ELF-1 (cell line): Measurements from ENCODE around the gene HOXD10.

ENCODE experiments used
- DNase-seq: peaks from one replicate; pipeline ENCODE4 v3.0.0-alpha.2; 2016; ENCODE audit warnings: low read depth, low spot score

The HOXD10 gene

GRCh38 chr2:176150584-176151441 is 34.2 kb downstream of the HOXD10 start:
- DNase-seq: no peak

- DNase-seq: peak; percentile 30
These were observed 35.1 kb downstream of the HOXD10 start, which contains the start of gene HOXD4 for GRCh38 chr2:176151442-176152287. HOXD4 (plus strand) TSS chr2:176151550; CDS start chr2:176151634, 84 bp downstream.

- DNase-seq: no peak
These were observed 36.0 kb downstream of the HOXD10 start for GRCh38 chr2:176152350-176153181.

- no peak for DNase-seq
These were observed 38.1 kb downstream of the HOXD10 start for GRCh38 chr2:176154576-176155252.

- DNase-seq: no peak
These were observed 38.9 kb downstream of the HOXD10 start for GRCh38 chr2:176155356-176156044.

- no peak for DNase-seq
These were observed 39.8 kb downstream of the HOXD10 start for GRCh38 chr2:176156301-176156806.

- no peak for DNase-seq
These were observed 40.4 kb downstream of the HOXD10 start, which contains the start of gene HOXD3 for GRCh38 chr2:176156807-176157498. HOXD3 (plus strand) TSS chr2:176157307; CDS start chr2:176169115, 11,808 bp downstream.

GRCh38 chr2:176157499-176158185 is 41.1 kb downstream of the HOXD10 start:
- DNase-seq: peak; percentile 72

GRCh38 chr2:176158186-176158591 is 41.6 kb downstream of the HOXD10 start:
- DNase-seq: peak; percentile 48

GRCh38 chr2:176158855-176159662 is 42.5 kb downstream of the HOXD10 start:
- no peak for DNase-seq

- peak; percentile 47 for DNase-seq
These were observed 43.2 kb downstream of the HOXD10 start for GRCh38 chr2:176159663-176160250.

- peak; percentile 25 for DNase-seq
These were observed 43.8 kb downstream of the HOXD10 start for GRCh38 chr2:176160251-176160985.

- DNase-seq: peak; percentile 19
These were observed 44.6 kb downstream of the HOXD10 start for GRCh38 chr2:176160986-176161824.

- peak; percentile 17 for DNase-seq
These were observed 45.4 kb downstream of the HOXD10 start for GRCh38 chr2:176161825-176162626.
